HepG2 (cell line): ENCODE measurements around the gene MUL1. TPM values are rescaled to one million over a fixed set of nuclear protein-coding genes. Genes with fewer than 3 reads are reported as not detected.

Experiments
- CEBPG ChIP-seq: IDR thresholded peaks from 2 replicates; pipeline ENCODE4 v1.6.1; 2016
- EHMT2 ChIP-seq: fragments of 200-600 bp; sonication (generic); IDR thresholded peaks from 2 replicates; pipeline ENCODE4 v1.7.0; 2017; ENCODE audit warnings: antibody characterized with exemption, low read depth, low read length, borderline replicate concordance
- ETV6 ChIP-seq: sonication (generic); formaldehyde crosslinking; conservative IDR thresholded peaks from 2 replicates; pipeline ENCODE4 v1.4.0; 2020; ENCODE audit warnings: missing genetic modification reagents
- HNF4G ChIP-seq, 2 experiments: sonication (generic) in 1 of 2; formaldehyde crosslinking in 1 of 2; IDR thresholded peaks; 2 replicates each; pipeline versions ENCODE4 v1.4.0 to v1.6.1; 2011 to 2020; ENCODE audit warnings: borderline replicate concordance in 2 of 2, low read depth in 2 of 2, mild to moderate bottlenecking in 2 of 2, low read length in 1 of 2, missing genetic modification reagents in 1 of 2, moderate library complexity in 1 of 2
- TBX2 ChIP-seq: sonication (generic); formaldehyde crosslinking; IDR thresholded peaks from 2 replicates; pipeline ENCODE4 v1.5.0; 2020; ENCODE audit warnings: missing genetic modification reagents, mild to moderate bottlenecking, borderline replicate concordance
- TEAD3 ChIP-seq: optimal IDR thresholded peaks from 2 replicates; pipeline ENCODE3; 2016; ENCODE audit warnings: borderline replicate concordance
- ZBED4 ChIP-seq: sonication (generic); formaldehyde crosslinking; IDR thresholded peaks from 2 replicates; pipeline ENCODE4 v1.4.0; 2020; ENCODE audit warnings: missing genetic modification reagents, borderline replicate concordance
- ZBTB21 ChIP-seq: sonication (generic); formaldehyde crosslinking; IDR thresholded peaks from 2 replicates; pipeline ENCODE4 v1.4.0; 2020; ENCODE audit warnings: missing genetic modification reagents
- ZNF180 ChIP-seq: sonication (generic); formaldehyde crosslinking; IDR thresholded peaks from 2 replicates; pipeline ENCODE4 v1.4.0; 2020; ENCODE audit warnings: low read depth, missing genetic modification reagents, borderline replicate concordance
- ZNF460 ChIP-seq: sonication (generic); formaldehyde crosslinking; IDR thresholded peaks from 2 replicates; pipeline ENCODE4 v1.5.1; 2020; ENCODE audit warnings: missing genetic modification reagents, mild to moderate bottlenecking, borderline replicate concordance
- ZNF547 ChIP-seq: sonication (generic); formaldehyde crosslinking; IDR thresholded peaks from 2 replicates; pipeline ENCODE4 v1.5.1; 2020; ENCODE audit warnings: mild to moderate bottlenecking, missing genetic modification reagents
- ZNF816 ChIP-seq: sonication (generic); formaldehyde crosslinking; IDR thresholded peaks from 2 replicates; pipeline ENCODE4 v1.8.0; 2022; ENCODE audit warnings: missing genetic modification reagents, mild to moderate bottlenecking, borderline replicate concordance
- polyA plus RNA-seq, 8 experiments: library from polyadenylated mRNA; depleted of rRNA in 3 of 8; stranded (reverse) in 7 of 8; unstranded in 1 of 8; fragments of >200 nt; fragmentation: Illumina TruSeq in 4 of 8; extraction: Trizol in 4 of 8; gene quantifications; 2 replicates each; pipeline versions ENCODE4 v1.2.1 to v1.2.3, GENCODE V29; 2011 to 2016; ENCODE audit warnings: low read depth in 4 of 8, missing spikeins in 1 of 8, mixed read lengths in 1 of 8; ENCODE audit not compliant: insufficient read depth in 1 of 8
- total RNA-seq, 5 experiments: library from RNA; depleted of rRNA; stranded (reverse); fragments of >200 nt; fragmentation: Illumina TruSeq; extraction: Trizol; gene quantifications; 2 replicates each; pipeline ENCODE4 v1.2.3, GENCODE V29; 2016; ENCODE audit warnings: low read depth in 1 of 5
- TF ChIP-seq, protein P1 (sequence below): sonication (generic); formaldehyde crosslinking; IDR thresholded peaks from one replicate; pipeline ENCODE4 v1.5.1; 2020; ENCODE audit warnings: mild to moderate bottlenecking, missing genetic modification reagents; ENCODE audit errors: not compliant biosample characterization

The MUL1 gene
- total and polyA plus RNA-seq, 2 of the 13 experiments (the other 11 are each of a cell fraction or from before 2014, with no cell fraction given), result 21.5 to 26.5 TPM

DNA sequence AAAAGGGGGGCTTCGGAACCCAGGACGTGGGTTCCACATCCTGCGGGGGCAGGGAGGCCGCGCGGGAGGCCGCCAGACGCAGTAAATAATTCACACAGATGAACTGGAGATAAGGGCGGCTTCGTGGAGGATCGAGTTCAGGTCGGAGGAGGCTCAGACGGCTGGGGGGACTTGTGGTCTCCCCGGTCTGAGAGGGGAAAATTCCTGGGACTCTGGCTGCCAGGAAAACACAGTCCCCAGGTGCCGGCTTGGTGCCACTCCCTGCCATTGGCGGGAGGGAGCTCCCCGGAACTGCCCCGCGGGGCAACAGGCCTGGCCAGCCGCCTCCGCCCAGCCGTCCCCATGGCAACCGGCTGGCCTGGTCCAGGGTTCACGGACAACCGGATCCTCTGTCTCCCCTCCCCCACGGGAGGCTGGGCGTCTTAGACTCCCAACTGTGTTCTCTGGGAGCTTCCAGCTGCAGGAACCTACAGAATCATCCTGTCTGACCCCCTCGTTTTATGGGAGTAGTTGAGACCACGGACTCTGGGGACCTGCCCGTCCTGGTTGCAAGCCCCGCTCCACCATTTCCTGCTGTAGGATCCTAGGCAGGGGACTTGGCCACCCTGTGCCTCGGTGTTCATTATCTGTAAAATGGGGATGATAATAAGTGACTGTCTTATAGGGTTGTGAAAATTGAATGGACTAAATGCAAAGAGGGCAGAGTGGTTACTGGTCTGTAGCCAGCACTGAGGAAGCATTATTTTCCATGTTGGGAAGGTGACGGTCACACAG, 31.5 kb downstream of the MUL1 start (continued):
- TF ChIP-seq, protein P1, sequence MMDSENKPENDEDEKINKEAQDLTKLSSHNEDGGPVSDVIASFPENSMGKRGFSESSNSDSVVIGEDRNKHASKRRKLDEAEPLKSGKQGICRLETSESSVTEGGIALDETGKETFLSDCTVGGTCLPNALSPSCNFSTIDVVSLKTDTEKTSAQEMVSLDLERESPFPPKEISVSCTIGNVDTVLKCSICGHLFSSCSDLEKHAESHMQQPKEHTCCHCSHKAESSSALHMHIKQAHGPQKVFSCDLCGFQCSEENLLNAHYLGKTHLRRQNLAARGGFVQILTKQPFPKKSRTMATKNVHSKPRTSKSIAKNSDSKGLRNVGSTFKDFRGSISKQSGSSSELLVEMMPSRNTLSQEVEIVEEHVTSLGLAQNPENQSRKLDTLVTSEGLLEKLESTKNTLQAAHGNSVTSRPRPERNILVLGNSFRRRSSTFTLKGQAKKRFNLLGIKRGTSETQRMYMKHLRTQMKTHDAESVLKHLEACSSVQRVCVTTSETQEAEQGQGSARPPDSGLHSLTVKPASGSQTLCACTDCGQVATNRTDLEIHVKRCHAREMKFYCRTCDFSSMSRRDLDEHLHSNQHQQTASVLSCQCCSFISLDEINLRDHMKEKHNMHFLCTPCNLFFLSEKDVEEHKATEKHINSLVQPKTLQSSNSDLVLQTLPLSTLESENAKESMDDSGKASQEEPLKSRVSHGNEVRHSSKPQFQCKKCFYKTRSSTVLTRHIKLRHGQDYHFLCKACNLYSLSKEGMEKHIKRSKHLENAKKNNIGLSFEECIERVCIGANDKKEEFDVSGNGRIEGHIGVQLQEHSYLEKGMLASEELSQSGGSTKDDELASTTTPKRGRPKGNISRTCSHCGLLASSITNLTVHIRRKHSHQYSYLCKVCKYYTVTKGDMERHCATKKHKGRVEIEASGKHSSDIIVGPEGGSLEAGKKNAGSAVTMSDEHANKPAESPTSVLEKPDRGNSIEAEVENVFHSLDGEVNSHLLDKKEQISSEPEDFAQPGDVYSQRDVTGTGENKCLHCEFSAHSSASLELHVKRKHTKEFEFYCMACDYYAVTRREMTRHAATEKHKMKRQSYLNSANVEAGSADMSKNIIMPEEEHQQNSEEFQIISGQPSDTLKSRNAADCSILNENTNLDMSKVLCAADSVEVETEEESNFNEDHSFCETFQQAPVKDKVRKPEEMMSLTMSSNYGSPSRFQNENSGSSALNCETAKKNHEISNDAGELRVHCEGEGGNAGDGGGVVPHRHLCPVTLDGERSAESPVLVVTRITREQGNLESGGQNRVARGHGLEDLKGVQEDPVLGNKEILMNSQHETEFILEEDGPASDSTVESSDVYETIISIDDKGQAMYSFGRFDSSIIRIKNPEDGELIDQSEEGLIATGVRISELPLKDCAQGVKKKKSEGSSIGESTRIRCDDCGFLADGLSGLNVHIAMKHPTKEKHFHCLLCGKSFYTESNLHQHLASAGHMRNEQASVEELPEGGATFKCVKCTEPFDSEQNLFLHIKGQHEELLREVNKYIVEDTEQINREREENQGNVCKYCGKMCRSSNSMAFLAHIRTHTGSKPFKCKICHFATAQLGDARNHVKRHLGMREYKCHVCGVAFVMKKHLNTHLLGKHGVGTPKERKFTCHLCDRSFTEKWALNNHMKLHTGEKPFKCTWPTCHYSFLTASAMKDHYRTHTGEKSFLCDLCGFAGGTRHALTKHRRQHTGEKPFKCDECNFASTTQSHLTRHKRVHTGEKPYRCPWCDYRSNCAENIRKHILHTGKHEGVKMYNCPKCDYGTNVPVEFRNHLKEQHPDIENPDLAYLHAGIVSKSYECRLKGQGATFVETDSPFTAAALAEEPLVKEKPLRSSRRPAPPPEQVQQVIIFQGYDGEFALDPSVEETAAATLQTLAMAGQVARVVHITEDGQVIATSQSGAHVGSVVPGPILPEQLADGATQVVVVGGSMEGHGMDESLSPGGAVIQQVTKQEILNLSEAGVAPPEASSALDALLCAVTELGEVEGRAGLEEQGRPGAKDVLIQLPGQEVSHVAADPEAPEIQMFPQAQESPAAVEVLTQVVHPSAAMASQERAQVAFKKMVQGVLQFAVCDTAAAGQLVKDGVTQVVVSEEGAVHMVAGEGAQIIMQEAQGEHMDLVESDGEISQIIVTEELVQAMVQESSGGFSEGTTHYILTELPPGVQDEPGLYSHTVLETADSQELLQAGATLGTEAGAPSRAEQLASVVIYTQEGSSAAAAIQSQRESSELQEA (CRISPR knock-in tag), result no peak
- TF ChIP-seq HNF4G (IDR thresholded peaks at IDR 0.05; ENCODE audit: borderline replicate concordance, low read depth, low read length) (peak; percentile 95; the same call in 1 of the 2 replicates), HNF4G (CRISPR knock-in tag; IDR thresholded peaks at IDR 0.05; ENCODE audit: borderline replicate concordance, low read depth) (peak; percentile 77; the same call in 1 of the 2 replicates), ETV6 (CRISPR knock-in tag) (no peak), ZNF816 (CRISPR knock-in tag) (no peak; the same call in 1 of the 2 replicates), TBX2 (CRISPR knock-in tag) (peak; percentile 80; the same call in 1 of the 2 replicates), ZNF547 (CRISPR knock-in tag) (0 out of 2 replicates have a peak, but pooled peaks have one; percentile 63), CEBPG (CRISPR knock-in tag) (peak; percentile 56), TEAD3 (CRISPR knock-in tag) (peak; percentile 61), ZNF460 (no peak; the same call in 1 of the 2 replicates), EHMT2 (no peak), ZBED4 (peak; percentile 71; the same call in 1 of the 2 replicates), ZBTB21 (CRISPR knock-in tag) (peak; percentile 11; the same call in 1 of the 2 replicates), ZNF180 (CRISPR knock-in tag) (no peak)
